GM19099 (cell line): ENCODE data around the gene ULK4.

Experiments used
- POLR2A ChIP-seq: IDR thresholded peaks from 3 replicates; pipeline ENCODE4 v1.6.1; 2011; ENCODE audit warnings: low read depth; ENCODE audit not compliant: insufficient read length; ENCODE audit errors: extremely low read depth

ULK4 gene

GRCh38 chr3:41204369-41204768 lies 757.5 kb downstream of the ULK4 start:
- no peak for TF ChIP-seq POLR2A

- no peak for TF ChIP-seq POLR2A
Observed at GRCh38 chr3:41202834-41203345, 759.0 kb downstream of the ULK4 start.

DNA sequence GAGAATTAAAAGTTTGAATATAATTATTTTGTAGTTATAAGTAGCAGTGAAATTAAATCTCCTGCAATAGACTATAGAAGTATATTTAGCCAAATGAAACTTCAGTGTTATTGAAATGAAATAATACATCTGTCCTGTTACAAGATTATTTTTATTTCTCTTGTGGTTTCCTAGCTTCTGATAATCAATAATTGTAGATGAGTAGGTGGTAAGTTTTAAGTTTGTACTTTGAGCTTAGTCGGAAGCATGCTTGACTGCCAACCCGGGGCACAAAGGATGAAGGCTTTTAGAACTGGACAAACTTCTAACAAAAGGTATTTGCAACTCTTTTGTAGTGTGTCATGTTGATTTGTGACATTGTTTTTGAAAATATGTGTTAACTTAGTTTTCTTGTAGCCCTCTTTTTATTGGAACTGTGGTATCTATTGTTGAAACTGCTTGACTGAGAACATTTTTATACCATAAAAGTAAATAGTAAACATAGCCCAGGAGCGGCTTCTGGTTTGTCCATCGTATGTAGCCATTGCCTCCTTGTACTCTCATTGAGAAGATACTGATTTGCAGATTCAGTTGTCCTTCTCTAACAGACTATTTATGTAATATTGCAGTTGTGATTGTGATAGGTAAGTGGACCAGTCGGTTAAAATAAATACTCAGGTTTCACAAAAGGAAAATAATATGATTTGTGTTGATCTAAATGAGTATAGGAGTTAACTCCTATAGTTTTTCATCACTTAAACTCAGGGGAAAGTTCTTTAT lies 759.6 kb downstream of the ULK4 start:
- TF ChIP-seq POLR2A: no peak

- TF ChIP-seq POLR2A: no peak
Observed at GRCh38 chr3:41200669-41201021, 761.3 kb downstream of the ULK4 start.

DNA sequence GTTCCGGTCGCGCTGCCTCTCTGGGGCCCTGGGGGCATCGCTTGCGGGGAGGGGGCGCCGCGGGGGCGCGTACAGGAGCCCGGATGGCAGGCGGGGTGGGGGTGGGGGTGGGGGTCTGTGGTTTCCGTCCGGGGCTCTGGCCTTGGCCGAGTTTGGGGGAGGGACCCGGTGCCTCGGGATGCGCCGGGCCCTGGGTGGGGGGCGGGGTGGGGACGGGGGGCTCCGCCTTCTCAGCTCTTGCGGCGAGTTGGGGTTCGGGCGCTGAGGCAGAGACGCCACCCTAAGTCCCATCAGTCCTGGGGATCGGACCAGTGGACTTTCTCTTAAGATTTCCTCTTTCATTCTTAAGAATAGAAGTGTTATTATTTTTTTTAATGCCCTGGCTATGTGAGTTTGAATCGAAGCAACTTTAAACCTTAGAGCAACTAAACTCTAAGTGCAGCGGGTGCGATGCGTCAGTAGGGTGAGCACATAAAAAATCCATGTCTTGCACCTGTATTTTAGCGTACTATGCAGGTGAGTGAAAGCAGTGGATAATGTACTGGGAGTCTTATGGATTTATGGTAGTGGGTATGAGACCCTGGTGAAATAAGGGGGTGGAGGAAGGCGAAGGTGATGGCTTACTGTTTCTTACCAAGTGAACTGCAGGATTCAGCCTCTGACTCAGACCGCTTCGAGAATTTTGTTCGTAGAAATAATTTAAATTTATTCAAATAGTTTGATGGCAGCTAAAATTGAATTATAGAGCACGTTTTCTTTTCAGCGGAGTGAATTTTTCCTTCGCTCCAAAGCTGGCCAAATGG lies 761.8 kb downstream of the ULK4 start:
- no peak for TF ChIP-seq POLR2A

GRCh38 chr3:41198950-41199865 lies 762.7 kb downstream of the ULK4 start, which contains the start of gene CTNNB1:
Gene CTNNB1, plus strand, starts transcription at chr3:41199505. Its CDS starts 24,564 bp downstream, at chr3:41224069.
- TF ChIP-seq POLR2A: peak; percentile 99

GRCh38 chr3:41198526-41198925 lies 763.4 kb downstream of the ULK4 start:
- TF ChIP-seq POLR2A: no peak

- TF ChIP-seq POLR2A: no peak
Observed at GRCh38 chr3:41198046-41198445, 763.9 kb downstream of the ULK4 start.
